ENCODE measurements around the gene DHX40.
"Not testable (repeated sequence)": the region's sequence is repeated elsewhere in the genome, so short reads cannot be mapped to it uniquely, and the experiment has no call there.

Gene DHX40

GRCh38 chr17:59565959-59566324, 532 bp downstream of the DHX40 start:
- peak; percentile 40 to 62 for DNase-seq

GRCh38 chr17:59569151-59569550, 3.7 kb downstream of the DHX40 start:
- not testable (repeated sequence) for DNase-seq

- no peak for DNase-seq
These were observed 7.0 kb downstream of the DHX40 start for GRCh38 chr17:59572301-59572924.

GRCh38 chr17:59584168-59584567, 18.8 kb downstream of the DHX40 start:
- not testable (repeated sequence) for DNase-seq

DNA sequence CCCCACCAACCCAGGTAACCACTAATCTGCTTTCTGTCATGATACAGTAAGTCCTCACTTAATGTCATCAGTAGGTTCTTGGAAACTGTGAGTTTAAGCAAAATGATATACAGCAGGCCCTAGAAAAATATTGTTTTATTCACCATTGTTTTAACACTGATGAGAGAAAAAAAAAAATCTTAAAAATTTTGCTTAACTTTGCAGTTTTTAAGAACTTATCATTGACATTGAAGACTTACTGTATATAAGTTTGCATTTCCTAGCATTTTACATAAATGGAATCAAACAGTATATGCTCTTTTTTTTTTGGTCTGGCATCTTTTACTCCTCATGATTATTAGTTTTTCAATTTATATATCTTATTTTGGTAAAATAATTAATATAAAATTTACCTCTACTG, 34.8 kb downstream of the DHX40 start:
- no peak for DNase-seq

GRCh38 chr17:59601130-59601529, 35.7 kb downstream of the DHX40 start:
- DNase-seq: no peak

DNA sequence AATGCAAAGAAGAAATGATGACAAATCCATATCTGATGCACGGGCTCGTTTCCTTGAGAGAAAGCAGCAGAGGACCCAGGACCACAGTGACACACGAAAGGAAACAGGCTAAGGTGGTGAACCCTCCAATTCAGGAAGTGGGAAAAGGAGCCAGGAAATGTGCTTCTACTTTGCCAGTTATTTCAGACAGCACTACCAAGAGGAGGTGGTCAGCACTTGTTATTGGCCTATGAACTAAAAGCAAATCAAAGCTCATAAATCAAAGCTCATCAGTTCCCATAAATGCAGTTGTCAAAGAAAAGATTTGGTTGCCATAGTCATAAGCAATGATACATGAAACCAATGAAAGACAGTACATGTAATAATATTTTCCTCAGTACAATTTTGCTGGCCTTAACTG, 41.7 kb downstream of the DHX40 start:
- no peak for DNase-seq

GRCh38 chr17:59607817-59608403, 42.5 kb downstream of the DHX40 start:
- no peak for DNase-seq

DNA sequence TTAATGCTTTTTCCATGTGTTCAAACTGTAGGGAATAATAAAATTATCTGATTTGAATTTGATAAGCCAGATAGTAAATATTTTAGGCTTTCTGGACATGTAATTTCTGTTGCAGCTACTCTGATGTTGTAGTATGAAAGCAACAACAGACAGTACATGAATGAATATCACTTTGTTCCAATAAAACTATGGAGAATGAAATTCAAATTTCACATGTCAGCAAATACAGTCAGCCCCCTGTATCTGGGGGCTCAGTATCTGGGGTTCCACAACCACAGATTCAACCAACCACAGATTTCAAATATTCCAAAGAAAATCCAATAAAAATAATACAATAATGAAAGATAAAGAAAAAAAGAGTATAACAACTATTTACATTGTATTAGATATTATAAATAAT, 46.1 kb downstream of the DHX40 start:
- DNase-seq: no peak

- DNase-seq: no peak
These were observed 51.0 kb downstream of the DHX40 start for GRCh38 chr17:59616253-59616920.

GRCh38 chr17:59617156-59617732, 51.8 kb downstream of the DHX40 start:
- DNase-seq: no peak

DNA sequence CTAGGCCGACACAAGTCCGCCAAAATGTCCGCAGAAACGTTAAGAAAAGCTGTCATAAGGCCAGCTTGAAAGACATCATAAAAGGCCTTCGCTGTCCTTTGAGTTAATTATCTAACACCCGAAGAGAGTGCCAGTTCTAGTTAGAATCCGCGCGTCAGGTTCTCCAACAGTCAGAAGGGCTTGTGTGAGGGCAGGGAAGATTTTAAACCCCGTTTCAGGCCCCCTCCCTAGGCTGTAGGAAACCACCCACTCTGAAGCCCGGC, 53.6 kb downstream of the DHX40 start:
- DNase-seq: no peak

GRCh38 chr17:59619298-59620063, 54.1 kb downstream of the DHX40 start, which contains the start of gene CLTC:
Gene CLTC (plus strand): TSS chr17:59619895. CDS start chr17:59620132, 237 bp downstream.
- peak; percentile 66 to 74 for DNase-seq

DNA sequence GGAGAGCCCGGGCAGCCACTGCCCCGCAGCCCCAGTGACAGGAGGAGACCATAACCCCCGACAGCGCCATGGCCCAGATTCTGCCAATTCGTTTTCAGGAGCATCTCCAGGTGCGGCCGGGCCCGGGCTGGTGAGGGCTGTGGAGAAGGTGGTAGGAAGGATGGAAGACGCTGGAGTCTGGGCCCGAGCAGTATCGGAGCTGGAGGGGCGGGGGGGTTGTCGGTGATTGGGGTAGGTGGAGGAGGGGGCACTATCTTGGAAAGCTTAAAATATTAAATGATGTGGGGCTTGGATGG, 54.6 kb downstream of the DHX40 start:
- DNase-seq: no peak

- DNase-seq: no peak
These were observed 55.3 kb downstream of the DHX40 start for GRCh38 chr17:59620518-59621259.

GRCh38 chr17:59621771-59622170, 56.4 kb downstream of the DHX40 start:
- no peak for DNase-seq

GRCh38 chr17:59623151-59623550, 57.7 kb downstream of the DHX40 start:
- DNase-seq: no peak

DNA sequence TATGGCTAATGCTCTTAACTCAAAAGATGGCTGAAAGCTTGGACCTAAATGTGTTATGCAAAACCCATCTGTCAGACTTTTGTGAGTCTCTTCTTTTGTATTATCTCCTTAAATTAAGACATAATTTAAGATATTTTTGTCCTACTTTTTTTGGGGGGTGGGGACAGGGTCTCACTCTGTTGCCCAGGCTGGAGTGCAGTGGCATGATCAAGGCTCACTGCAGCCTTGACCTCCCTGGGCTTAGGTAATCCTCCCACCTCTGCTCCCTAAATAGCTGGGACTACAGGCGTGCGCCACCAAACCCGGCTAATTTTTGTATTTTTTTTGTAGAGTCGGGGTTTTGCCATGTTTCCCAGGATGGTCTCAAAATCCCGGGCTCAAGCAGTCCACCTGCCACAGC, 61.3 kb downstream of the DHX40 start:
- no peak for DNase-seq

DNA sequence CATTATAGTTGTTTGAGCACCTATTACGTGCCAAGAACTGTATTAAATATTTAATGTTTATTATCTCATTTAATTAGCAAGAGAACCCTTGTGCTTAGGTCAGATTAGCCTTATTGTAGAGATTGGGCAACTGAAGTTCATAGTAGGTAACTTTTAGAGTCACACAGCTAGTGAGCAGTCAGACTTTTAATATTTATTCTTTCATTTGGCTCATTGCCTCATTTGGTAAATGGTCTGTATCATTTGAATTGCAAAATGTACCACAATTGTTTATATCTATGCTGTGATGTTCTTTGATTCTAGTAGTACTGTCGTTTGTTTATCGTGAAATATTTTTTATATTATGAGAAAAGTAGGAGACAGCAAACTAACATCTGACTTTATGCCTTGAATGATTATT, 61.9 kb downstream of the DHX40 start:
- no peak for DNase-seq

DNA sequence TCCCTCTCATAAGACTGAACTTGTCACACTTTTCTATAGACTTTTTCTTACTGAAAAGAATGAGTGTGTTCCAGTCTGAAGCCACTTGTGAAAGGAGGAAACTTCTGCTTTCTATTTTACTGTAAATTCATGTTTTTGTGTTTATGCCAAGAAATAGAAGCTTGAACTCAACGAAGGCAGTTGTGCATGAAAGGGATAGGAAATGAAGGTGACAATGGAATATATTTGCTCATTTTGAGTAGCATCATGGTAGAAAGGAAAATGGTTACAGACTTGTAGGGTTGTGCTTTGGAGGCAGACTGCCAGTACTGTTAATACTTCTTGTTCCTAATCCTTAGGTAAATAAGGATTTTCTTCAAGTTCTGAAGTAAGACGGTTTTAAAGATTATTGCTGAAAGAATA, 62.4 kb downstream of the DHX40 start:
- no peak for DNase-seq

DNA sequence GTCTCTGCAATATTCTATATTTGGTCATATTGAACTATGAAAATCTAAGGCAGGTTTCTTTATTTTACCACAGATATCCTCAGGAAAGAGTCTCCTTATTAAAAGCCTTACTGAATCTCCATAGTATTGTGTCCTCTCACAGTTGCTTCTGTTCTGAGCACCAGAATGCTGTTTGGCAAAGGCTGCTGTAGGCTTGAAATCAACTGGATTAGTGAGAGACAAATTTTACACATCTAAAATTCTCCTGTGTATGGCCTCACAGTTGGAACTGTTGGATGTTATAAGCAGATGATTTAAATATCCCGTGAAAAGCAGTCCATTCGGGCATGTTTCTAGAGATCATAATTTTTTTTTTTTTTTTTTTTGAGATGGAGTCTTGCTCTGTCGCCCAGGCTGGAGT, 63.8 kb downstream of the DHX40 start:
- no peak for DNase-seq

DNA sequence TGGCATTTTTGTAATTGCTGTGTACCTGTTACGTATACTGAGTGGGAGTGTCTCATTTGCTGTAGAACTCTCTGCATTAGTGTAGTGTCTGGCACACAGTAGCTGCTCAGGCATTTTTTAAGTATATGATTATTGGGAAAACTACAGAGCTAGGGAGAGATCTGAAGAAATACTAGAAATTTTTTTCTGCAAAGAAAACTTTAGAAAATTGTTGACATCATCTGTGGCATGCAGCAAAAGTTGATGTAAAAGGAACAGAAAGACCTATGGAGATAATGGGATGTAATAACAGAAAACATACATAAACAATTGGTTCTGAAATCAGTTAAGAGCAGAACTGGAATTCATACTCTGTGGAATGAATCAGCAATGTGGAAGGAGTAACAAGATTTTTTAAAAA, 65.9 kb downstream of the DHX40 start:
- DNase-seq: no peak

- no peak for DNase-seq
These were observed 67.0 kb downstream of the DHX40 start for GRCh38 chr17:59632398-59632797.
